WERI-Rb-1 (cell line): ENCODE results near the gene CEP55.

Source experiments
- DNase-seq: peaks from one replicate; pipeline ENCODE4 v3.0.0-alpha.2; 2020
- H3K27ac ChIP-seq: fragments of 250-450 bp; sonication (Bioruptor Pico); 2 replicates; pipeline ENCODE4 v1.5.1; 2020; ENCODE audit warnings: mild to moderate bottlenecking, moderate library complexity
- H3K27me3 ChIP-seq: fragments of 250-450 bp; sonication (Bioruptor Pico); 2 replicates; pipeline ENCODE4 v1.5.1; 2021; ENCODE audit warnings: mild to moderate bottlenecking, low read depth, moderate library complexity; ENCODE audit not compliant: insufficient read depth, severe bottlenecking
- H3K36me3 ChIP-seq: fragments of 250-450 bp; sonication (Bioruptor Pico); 2 replicates; pipeline ENCODE4 v1.5.1; 2020; ENCODE audit warnings: mild to moderate bottlenecking, moderate library complexity
- H3K4me3 ChIP-seq: 2 replicates; pipeline ENCODE4 v1.5.1; 2011; ENCODE audit warnings: low read depth, mild to moderate bottlenecking, control low read depth, low read length
- H3K9me3 ChIP-seq: fragments of 250-450 bp; sonication (Bioruptor Pico); 2 replicates; pipeline ENCODE4 v1.5.1; 2021; ENCODE audit warnings: mild to moderate bottlenecking, moderate library complexity; ENCODE audit not compliant: severe bottlenecking
- TF ChIP-seq, protein P1 (sequence below): IDR thresholded peaks from 2 replicates; pipeline ENCODE4 v1.5.1; 2011; ENCODE audit warnings: low read depth, mild to moderate bottlenecking, control low read depth, inconsistent platforms, low read length

The CEP55 gene

DNA sequence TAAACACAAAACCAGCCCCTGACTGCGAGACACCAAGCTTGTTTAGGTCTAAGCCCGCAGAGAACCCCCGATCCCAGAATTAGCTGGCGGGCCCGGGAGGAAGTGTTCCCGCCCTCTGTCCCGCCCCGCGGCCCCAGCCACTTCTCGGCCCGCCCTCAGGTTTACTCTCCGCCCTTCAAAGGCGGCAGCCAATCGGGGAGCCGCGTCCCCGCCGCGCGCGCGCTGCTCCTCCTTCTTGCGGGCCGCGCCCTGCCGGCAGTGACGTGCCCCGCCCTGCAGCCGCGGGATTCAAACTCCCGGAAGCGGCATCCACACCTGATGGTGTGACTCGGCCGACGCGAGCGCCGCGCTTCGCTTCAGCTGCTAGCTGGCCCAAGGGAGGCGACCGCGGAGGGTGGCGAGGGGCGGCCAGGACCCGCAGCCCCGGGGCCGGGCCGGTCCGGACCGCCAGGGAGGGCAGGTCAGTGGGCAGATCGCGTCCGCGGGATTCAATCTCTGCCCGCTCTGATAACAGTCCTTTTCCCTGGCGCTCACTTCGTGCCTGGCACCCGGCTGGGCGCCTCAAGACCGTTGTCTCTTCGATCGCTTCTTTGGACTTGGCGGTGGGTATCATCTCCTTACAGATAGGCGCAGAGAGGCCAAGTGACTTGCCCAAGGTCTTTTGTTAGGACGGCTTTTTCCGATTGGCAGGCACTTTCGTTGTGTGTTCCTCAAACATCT lies at the start of gene CEP55:
Gene CEP55, plus strand, starts transcription at position 291 of the 720 bp plus-strand sequence. CDS start 3,440 bp downstream, outside the sequence.
- TF ChIP-seq, protein P1, sequence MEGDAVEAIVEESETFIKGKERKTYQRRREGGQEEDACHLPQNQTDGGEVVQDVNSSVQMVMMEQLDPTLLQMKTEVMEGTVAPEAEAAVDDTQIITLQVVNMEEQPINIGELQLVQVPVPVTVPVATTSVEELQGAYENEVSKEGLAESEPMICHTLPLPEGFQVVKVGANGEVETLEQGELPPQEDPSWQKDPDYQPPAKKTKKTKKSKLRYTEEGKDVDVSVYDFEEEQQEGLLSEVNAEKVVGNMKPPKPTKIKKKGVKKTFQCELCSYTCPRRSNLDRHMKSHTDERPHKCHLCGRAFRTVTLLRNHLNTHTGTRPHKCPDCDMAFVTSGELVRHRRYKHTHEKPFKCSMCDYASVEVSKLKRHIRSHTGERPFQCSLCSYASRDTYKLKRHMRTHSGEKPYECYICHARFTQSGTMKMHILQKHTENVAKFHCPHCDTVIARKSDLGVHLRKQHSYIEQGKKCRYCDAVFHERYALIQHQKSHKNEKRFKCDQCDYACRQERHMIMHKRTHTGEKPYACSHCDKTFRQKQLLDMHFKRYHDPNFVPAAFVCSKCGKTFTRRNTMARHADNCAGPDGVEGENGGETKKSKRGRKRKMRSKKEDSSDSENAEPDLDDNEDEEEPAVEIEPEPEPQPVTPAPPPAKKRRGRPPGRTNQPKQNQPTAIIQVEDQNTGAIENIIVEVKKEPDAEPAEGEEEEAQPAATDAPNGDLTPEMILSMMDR = no peak
- peak within 1 kb of the TSS; percentile 79 for H3K4me3 ChIP-seq
- no peaks in the 10 kb centered on the region for H3K9me3 ChIP-seq
- peaks cover 11% of the 10 kb centered on the region for H3K36me3 ChIP-seq
- peak within 1 kb of the TSS; percentile 86 for H3K27ac ChIP-seq
- peak; percentile 97 for DNase-seq
- no peaks in the 10 kb centered on the region for H3K27me3 ChIP-seq

- TF ChIP-seq, protein P1 = no peak
- no peak overlapping the region for H3K27ac ChIP-seq
- no peak overlapping the region for H3K4me3 ChIP-seq
- H3K36me3 ChIP-seq = no peaks in the 10 kb centered on the region
- no peak for DNase-seq
- no peaks in the 10 kb centered on the region for H3K27me3 ChIP-seq
- H3K9me3 ChIP-seq = no peaks in the 10 kb centered on the region
These were observed 49.4 kb upstream of the CEP55 start for GRCh38 chr10:93447019-93447418.

DNA sequence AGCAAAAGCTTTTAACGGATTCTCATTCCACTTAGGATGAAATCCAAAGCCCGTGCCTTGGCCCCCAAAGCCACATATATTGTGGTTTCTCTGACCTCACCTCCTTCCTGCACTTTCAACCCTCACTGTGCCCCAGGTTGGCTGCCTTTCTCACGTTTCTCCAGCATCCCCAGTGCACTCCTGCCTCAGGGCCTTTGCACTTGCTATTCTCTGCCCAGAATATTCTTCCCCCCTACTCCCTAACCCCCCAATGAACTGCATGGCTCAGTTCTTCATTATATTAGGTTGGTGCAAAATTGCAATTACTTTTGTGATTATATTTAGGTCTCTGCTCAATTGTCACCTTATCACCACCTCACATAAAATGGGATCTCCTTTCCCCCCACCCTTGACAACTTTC lies 48.4 kb upstream of the CEP55 start:
- H3K27me3 ChIP-seq = no peaks in the 10 kb centered on the region

GRCh38 chr10:93451244-93451947 lies 45.0 kb upstream of the CEP55 start:
- Histone ChIP-seq H3K9me3 (no peaks in the 10 kb centered on the region), H3K27ac (no peak overlapping the region), H3K36me3 (no peaks in the 10 kb centered on the region), H3K27me3 (no peaks in the 10 kb centered on the region), H3K4me3 (no peak overlapping the region)
- TF ChIP-seq, protein P1 = no peak
- DNase-seq = no peak

More for the DNA sequence above, 48.4 kb upstream of the CEP55 start:
- Histone ChIP-seq H3K4me3 (no peak overlapping the region), H3K9me3 (no peaks in the 10 kb centered on the region), H3K36me3 (no peaks in the 10 kb centered on the region), H3K27ac (no peak overlapping the region)
- no peak for DNase-seq
- TF ChIP-seq, protein P1 = no peak

GRCh38 chr10:93452143-93452542 lies 44.3 kb upstream of the CEP55 start:
- Histone ChIP-seq H3K36me3 (no peaks in the 10 kb centered on the region), H3K27ac (no peak overlapping the region), H3K27me3 (no peaks in the 10 kb centered on the region), H3K9me3 (no peaks in the 10 kb centered on the region), H3K4me3 (no peak overlapping the region)
- DNase-seq = no peak
- TF ChIP-seq, protein P1 = no peak
